Epithelial cell of proximal tubule (primary cell): Measurements from ENCODE around the gene TRAF2. TPM values are rescaled to one million over a fixed set of nuclear protein-coding genes. Genes with fewer than 3 reads are reported as not detected.

Source experiments
- DNase-seq: peaks from one replicate; pipeline ENCODE4 v3.0.0-alpha.2; 2011; ENCODE audit warnings: low read depth
- H3K4me3 ChIP-seq: 2 replicates; pipeline ENCODE4 v1.5.1; 2011; ENCODE audit warnings: low read depth, mild to moderate bottlenecking, low read length
- CTCF ChIP-seq: conservative IDR thresholded peaks from 2 replicates; pipeline ENCODE4 v1.5.1; 2012; ENCODE audit warnings: low read depth, mild to moderate bottlenecking, low read length
- total RNA-seq: library from RNA; depleted of rRNA; stranded (reverse); fragments of >200 nt; gene quantifications from 2 replicates; pipeline ENCODE4 v1.2.3, GENCODE V29; 2015

The TRAF2 gene
- total RNA-seq, 1 donor from 2014 or later: 21.0 TPM

- DNase-seq: no peak
- TF ChIP-seq CTCF: no peak
- no peak overlapping the region for H3K4me3 ChIP-seq
Observed at GRCh38 chr9:136957461-136957860, 71.1 kb downstream of the TRAF2 start.

- TF ChIP-seq CTCF: no peak
- H3K4me3 ChIP-seq: no peak overlapping the region
Observed at GRCh38 chr9:136957901-136958300, 71.6 kb downstream of the TRAF2 start.

GRCh38 chr9:136958473-136958872 is 72.2 kb downstream of the TRAF2 start:
- TF ChIP-seq CTCF: no peak
- no peak for DNase-seq
- no peak overlapping the region for H3K4me3 ChIP-seq

More at GRCh38 chr9:136957901-136958300, 71.6 kb downstream of the TRAF2 start:
- DNase-seq: no peak

- no peak for TF ChIP-seq CTCF
- H3K4me3 ChIP-seq: no peak overlapping the region
- DNase-seq: no peak
Observed at GRCh38 chr9:136958898-136959850, 72.9 kb downstream of the TRAF2 start.

- DNase-seq: no peak
- H3K4me3 ChIP-seq: no peak overlapping the region
- TF ChIP-seq CTCF: no peak
Observed at GRCh38 chr9:136960212-136960937, 74.1 kb downstream of the TRAF2 start.

- no peak overlapping the region for H3K4me3 ChIP-seq
- TF ChIP-seq CTCF: no peak
- no peak for DNase-seq
Observed at GRCh38 chr9:136960938-136961275, 74.6 kb downstream of the TRAF2 start.
